Vagina (tissue), 2 donors: ENCODE results near the gene FRAT1. TPM values are rescaled to one million over a fixed set of nuclear protein-coding genes. Genes with fewer than 3 reads are reported as not detected.

Experiments used
- DNase-seq, 2 donors: peaks; one replicate each; pipeline ENCODE4 v3.0.0-alpha.2; 2017; ENCODE audit errors: extremely low spot score in 2 of 2
- H3K27ac ChIP-seq: fragments of 200-600 bp; sonication (generic); one replicate; pipeline ENCODE4 v1.5.1; 2019
- H3K27me3 ChIP-seq: fragments of 200-600 bp; sonication (generic); one replicate; pipeline ENCODE4 v1.5.1; 2019
- H3K36me3 ChIP-seq, 2 donors: fragments of 200-600 bp; sonication (generic); one replicate each; pipeline ENCODE4 v1.5.1; 2017 to 2019
- H3K4me1 ChIP-seq: fragments of 200-600 bp; sonication (generic); one replicate; pipeline ENCODE4 v1.5.1; 2019
- H3K4me3 ChIP-seq, 2 donors: fragments of 200-600 bp; sonication (generic); 1 replicate in 1 of 2; 2 replicates in 1 of 2; pipeline ENCODE4 v1.5.1; 2016 to 2019
- H3K9me3 ChIP-seq: fragments of 200-600 bp; sonication (generic); one replicate; pipeline ENCODE4 v1.5.1; 2019
- CTCF ChIP-seq, 3 experiments: fragments of 450-650 bp in 2 of 3; fragments of 200-600 bp in 1 of 3; sonication (generic) in 1 of 3; IDR thresholded peaks; one replicate each; pipeline ENCODE4 v1.5.1; 2017 to 2019; ENCODE audit warnings: antibody characterized with exemption in 3 of 3, mild to moderate bottlenecking in 2 of 3, moderate library complexity in 2 of 3
- POLR2A ChIP-seq, 2 donors: fragments of 450-650 bp; IDR thresholded peaks; one replicate each; pipeline ENCODE4 v1.6.1; 2017; ENCODE audit warnings: antibody characterized with exemption in 2 of 2, mild to moderate bottlenecking in 2 of 2, moderate library complexity in 2 of 2
- POLR2AphosphoS5 ChIP-seq, 2 donors: sonication (generic); formaldehyde crosslinking; IDR thresholded peaks; one replicate each; pipeline ENCODE4 v1.9.0; 2017; ENCODE audit warnings: antibody characterized with exemption in 2 of 2, mild to moderate bottlenecking in 2 of 2, low read depth in 1 of 2; ENCODE audit not compliant: insufficient read depth in 1 of 2
- intact Hi-C: fragments of 100-400 bp; cut with DNase I; formaldehyde crosslinking; loops from one replicate; pipeline ENCODE4 v1.15.1; 2023
- total RNA-seq: library from RNA; depleted of rRNA; stranded (reverse); fragments of >200 nt; gene quantifications from one replicate; pipeline ENCODE4 v1.2.3, GENCODE V29; 2016

FRAT1 gene
- total RNA-seq, 1 donor from 2014 or later: 4.4 TPM

DNA sequence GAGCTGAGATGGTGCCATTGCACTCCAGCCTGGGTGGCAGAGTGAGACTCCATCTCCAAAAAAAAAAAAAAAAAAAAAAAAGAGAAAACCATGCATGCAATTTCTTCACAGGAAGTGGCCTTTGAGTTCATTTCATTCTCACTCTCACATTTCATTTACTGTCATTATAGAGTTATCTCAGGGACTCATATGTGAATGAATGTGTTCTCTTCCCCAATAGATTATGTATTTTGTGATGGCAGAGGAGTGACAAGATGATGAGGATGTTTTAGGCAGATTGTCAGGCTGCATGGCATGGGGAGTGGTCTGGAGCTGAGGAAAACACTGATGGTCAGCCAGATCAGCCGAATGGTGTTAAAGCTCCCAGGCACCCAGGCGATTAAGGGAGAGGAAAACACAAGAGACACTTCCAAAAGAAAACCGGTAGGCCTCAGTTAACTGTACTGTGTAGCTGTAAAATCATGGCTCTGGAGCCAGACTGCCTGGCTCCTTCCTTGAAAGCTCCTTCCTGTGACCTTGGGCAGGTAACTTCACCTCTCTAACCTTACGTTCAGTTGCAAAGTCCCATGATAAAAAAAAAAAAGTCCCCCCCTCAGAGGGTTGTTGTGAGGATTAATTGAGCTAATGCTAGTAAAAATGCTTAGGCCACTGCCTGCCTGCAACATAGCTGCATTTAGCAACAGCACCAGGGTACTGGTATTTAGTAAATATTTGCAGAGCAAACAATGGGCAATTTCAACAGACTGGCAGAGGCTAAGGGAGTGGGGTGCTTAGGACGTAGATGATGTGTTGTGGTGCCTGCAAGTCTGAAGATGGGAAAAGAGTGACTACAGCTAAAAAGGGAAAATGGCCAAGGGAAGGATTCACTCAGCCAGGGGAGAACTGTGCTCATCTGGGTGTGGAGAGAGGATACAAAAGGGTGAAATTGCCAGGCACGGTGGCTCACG lies 8.6 kb downstream of the FRAT1 start:
- no peak for DNase-seq
- peaks cover 35% of the 10 kb centered on the region for H3K4me1 ChIP-seq
- no peaks in the 10 kb centered on the region for H3K36me3 ChIP-seq
- no peaks in the 10 kb centered on the region for H3K27me3 ChIP-seq
- H3K4me3 ChIP-seq: no peak overlapping the region
- no peak overlapping the region for H3K27ac ChIP-seq
- TF ChIP-seq POLR2AphosphoS5 (IDR thresholded peaks at IDR 0.05; ENCODE audit: insufficient read depth in 1 of 2, low read depth in 1 of 2): no peak
- no peak for TF ChIP-seq CTCF (IDR thresholded peaks at IDR 0.05)
- TF ChIP-seq POLR2A (IDR thresholded peaks at IDR 0.05): no peak
- H3K9me3 ChIP-seq: no peaks in the 10 kb centered on the region
- intact Hi-C loops: no loop called here

- no peaks in the 10 kb centered on the region for H3K9me3 ChIP-seq
- intact Hi-C loops: no loop called here
- H3K4me1 ChIP-seq: peaks cover 43% of the 10 kb centered on the region
- H3K4me3 ChIP-seq: no peak overlapping the region
- no peak for DNase-seq
- TF ChIP-seq POLR2AphosphoS5 (IDR thresholded peaks at IDR 0.05; ENCODE audit: insufficient read depth in 1 of 2, low read depth in 1 of 2): no peak
- TF ChIP-seq CTCF (IDR thresholded peaks at IDR 0.05): no peak
- no peak for TF ChIP-seq POLR2A (IDR thresholded peaks at IDR 0.05)
- H3K36me3 ChIP-seq: no peaks in the 10 kb centered on the region
- H3K27ac ChIP-seq: no peak overlapping the region
- no peaks in the 10 kb centered on the region for H3K27me3 ChIP-seq
These were observed 9.8 kb downstream of the FRAT1 start for GRCh38 chr10:97328646-97329453.

DNA sequence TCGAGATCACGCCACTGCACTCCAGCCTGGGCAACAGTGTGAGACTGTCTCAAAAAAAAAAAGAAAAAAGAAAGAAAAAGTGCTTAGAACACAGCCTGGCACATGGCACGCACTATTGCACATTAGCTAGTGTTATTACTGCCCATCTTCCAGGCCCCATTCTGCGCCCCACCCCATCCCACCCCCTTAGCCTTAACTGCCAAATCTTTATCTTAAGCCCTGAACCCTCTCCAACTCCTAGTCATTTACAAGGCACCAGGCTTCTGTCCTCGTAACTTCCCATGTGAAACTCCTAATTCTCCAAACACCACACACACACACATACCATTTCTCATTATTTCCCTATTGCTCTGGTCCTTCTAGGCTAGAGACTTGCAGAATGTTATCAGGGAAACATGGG lies 10.7 kb downstream of the FRAT1 start:
- intact Hi-C loops: loop anchor here (5.0 kb wide), 2 partner anchors 37 to 52 kb away; partner anchors contain the start of gene ARHGAP19
- TF ChIP-seq CTCF (IDR thresholded peaks at IDR 0.05) (no peak), POLR2A (IDR thresholded peaks at IDR 0.05) (no peak), POLR2AphosphoS5 (IDR thresholded peaks at IDR 0.05; ENCODE audit: insufficient read depth in 1 of 2, low read depth in 1 of 2) (no peak)
- Histone ChIP-seq H3K4me3 (no peak overlapping the region), H3K4me1 (peaks cover 43% of the 10 kb centered on the region), H3K9me3 (no peaks in the 10 kb centered on the region), H3K27me3 (no peaks in the 10 kb centered on the region), H3K27ac (no peak overlapping the region), H3K36me3 (no peaks in the 10 kb centered on the region)
- DNase-seq: no peak

GRCh38 chr10:97331153-97331703 lies 12.2 kb downstream of the FRAT1 start:
- intact Hi-C loops: loop anchor here (5.0 kb wide), 2 partner anchors 39 to 54 kb away; partner anchors contain the start of gene ARHGAP19
- H3K36me3 ChIP-seq: no peaks in the 10 kb centered on the region
- no peaks in the 10 kb centered on the region for H3K27me3 ChIP-seq
- H3K4me1 ChIP-seq: peaks cover 55% of the 10 kb centered on the region
- peak overlapping the region; percentile 75 to 79 for H3K4me3 ChIP-seq
- H3K9me3 ChIP-seq: no peaks in the 10 kb centered on the region
- TF ChIP-seq POLR2AphosphoS5 (IDR thresholded peaks at IDR 0.05; ENCODE audit: insufficient read depth in 1 of 2, low read depth in 1 of 2): no peak
- no peak for TF ChIP-seq POLR2A (IDR thresholded peaks at IDR 0.05)
- TF ChIP-seq CTCF (IDR thresholded peaks at IDR 0.05): no peak
- DNase-seq: no peak
- no peak overlapping the region for H3K27ac ChIP-seq
